H1 (cell line): Measurements from ENCODE around the gene CEACAM1. TPM values are rescaled to one million over a fixed set of nuclear protein-coding genes. Genes with fewer than 3 reads are reported as not detected.

ENCODE experiments used
- CTCF ChIA-PET: fragments of 300-600 bp; sonication (Branson Sonifier 250); formaldehyde crosslinking; loops from one replicate; lab custom pipeline; 2021; ENCODE audit not compliant: partially characterized antibody; lab: Charles Lee
- POLR2A ChIA-PET: fragments of 300-600 bp; sonication (Branson Sonifier 250); formaldehyde crosslinking; loops from one replicate; lab custom pipeline; 2021; ENCODE audit warnings: inconsistent platforms; ENCODE audit not compliant: partially characterized antibody; lab: Charles Lee
- DNase-seq, 2 experiments: peaks; one replicate each; pipeline versions ENCODE4 v3.0.0 to v3.0.0-alpha.2; 2010 to 2022; ENCODE audit warnings: low spot score in 2 of 2, low read depth in 1 of 2, mixed read lengths in 1 of 2
- FAIRE-seq: peaks from 2 replicates; lab custom pipeline; 2011; peaks lifted over from hg19 to GRCh38; lab: Jason Lieb, UNC
- H2AFZ ChIP-seq: 2 replicates; pipeline ENCODE4 v1.8.1; 2012; ENCODE audit warnings: low read length, inconsistent platforms
- H2AK5ac ChIP-seq: 2 replicates; pipeline ENCODE4 v1.6.1; 2013; ENCODE audit warnings: low read depth, low read length
- H2BK120ac ChIP-seq: replicated peaks from 2 replicates; pipeline ENCODE3; 2013; ENCODE audit warnings: low read depth, low read length, inconsistent platforms
- H2BK12ac ChIP-seq: 2 replicates; pipeline ENCODE4 v1.6.1; 2013; ENCODE audit warnings: low read depth, low read length
- H2BK15ac ChIP-seq: 2 replicates; pipeline ENCODE4 v1.6.1; 2013; ENCODE audit warnings: low read length
- H2BK20ac ChIP-seq: 2 replicates; pipeline ENCODE4 v1.6.1; 2013; ENCODE audit warnings: low read length
- H2BK5ac ChIP-seq: 2 replicates; pipeline ENCODE4 v1.6.1; 2013; ENCODE audit warnings: low read depth, low read length
- H3K14ac ChIP-seq: 2 replicates; pipeline ENCODE4 v1.6.1; 2013; ENCODE audit warnings: inconsistent platforms; ENCODE audit not compliant: insufficient read length
- H3K18ac ChIP-seq: 2 replicates; pipeline ENCODE4 v1.6.1; 2013; ENCODE audit warnings: low read length; ENCODE audit errors: extremely low read depth
- H3K23ac ChIP-seq: 2 replicates; pipeline ENCODE4 v1.6.1; 2013; ENCODE audit warnings: inconsistent platforms; ENCODE audit not compliant: insufficient read length
- H3K23me2 ChIP-seq: 2 replicates; pipeline ENCODE4 v1.6.1; 2013; ENCODE audit warnings: low read depth, low read length
- H3K27ac ChIP-seq: 2 replicates; pipeline ENCODE4 v1.6.1; 2011; ENCODE audit warnings: low read depth, low read length, inconsistent platforms
- H3K27me3 ChIP-seq, 4 experiments: replicated peaks in 1 of 4; 1 replicate in 1 of 4; 2 replicates in 3 of 4; pipeline versions ENCODE4 v1.6.1 to v1.8.1; 2011 to 2013; ENCODE audit warnings: low read length in 3 of 4, mild to moderate bottlenecking in 3 of 4, inconsistent platforms in 2 of 4, mixed read lengths in 2 of 4, moderate library complexity in 1 of 4; ENCODE audit not compliant: control insufficient read depth in 3 of 4, insufficient read depth in 3 of 4; ENCODE audit errors: extremely low read depth in 1 of 4
- H3K36me3 ChIP-seq, 4 experiments: 2 replicates each; pipeline versions ENCODE4 v1.6.1 to v1.8.1; 2011 to 2013; ENCODE audit warnings: mild to moderate bottlenecking in 4 of 4, low read length in 3 of 4, moderate library complexity in 2 of 4, control low read depth in 1 of 4, inconsistent platforms in 1 of 4; ENCODE audit not compliant: insufficient read depth in 4 of 4, control insufficient read depth in 2 of 4
- H3K4ac ChIP-seq: replicated peaks from 2 replicates; pipeline ENCODE3; 2013; ENCODE audit warnings: low read length, low read depth, mixed read lengths, inconsistent platforms; ENCODE audit not compliant: insufficient read length
- H3K4me1 ChIP-seq, 4 experiments: replicated peaks in 1 of 4; 1 replicate in 1 of 4; 2 replicates in 3 of 4; pipeline versions ENCODE4 v1.6.1 to v1.8.1; 2011 to 2013; ENCODE audit warnings: low read length in 3 of 4, inconsistent platforms in 2 of 4, mixed read lengths in 1 of 4; ENCODE audit not compliant: insufficient read depth in 4 of 4, control insufficient read depth in 3 of 4
- H3K4me2 ChIP-seq, 2 experiments: 2 replicates each; pipeline versions ENCODE4 v1.6.1 to v1.8.1; 2011 to 2013; ENCODE audit warnings: low read depth in 2 of 2, low read length in 2 of 2, control low read depth in 1 of 2, inconsistent platforms in 1 of 2, mild to moderate bottlenecking in 1 of 2; ENCODE audit not compliant: insufficient read depth in 1 of 2
- H3K4me3 ChIP-seq, 4 experiments: fragments of 200-600, 300-600 bp in 1 of 4; sonication (generic), shearing (Covaris generic), sonication (Bioruptor Twin) in 1 of 4; 2 replicates each; pipeline versions ENCODE4 v1.5.1 to v1.8.1; 2011 to 2016; ENCODE audit warnings: low read length in 4 of 4, low read depth in 3 of 4, control low read depth in 2 of 4, inconsistent platforms in 2 of 4, mild to moderate bottlenecking in 2 of 4, mixed read lengths in 1 of 4, moderate library complexity in 1 of 4; ENCODE audit not compliant: insufficient read depth in 2 of 4; ENCODE audit errors: extremely low read depth in 1 of 4
- H3K56ac ChIP-seq: replicated peaks from 2 replicates; pipeline ENCODE3; 2013; ENCODE audit warnings: low read depth, mild to moderate bottlenecking, mixed read lengths, low read length, inconsistent platforms; ENCODE audit not compliant: insufficient read length
- H3K79me1 ChIP-seq: 2 replicates; pipeline ENCODE4 v1.6.1; 2013; ENCODE audit warnings: low read depth, low read length, control low read depth
- H3K79me2 ChIP-seq, 2 experiments: 2 replicates each; pipeline versions ENCODE4 v1.6.1 to v1.8.1; 2012 to 2013; ENCODE audit warnings: low read length in 2 of 2, mild to moderate bottlenecking in 2 of 2, inconsistent platforms in 1 of 2; ENCODE audit not compliant: insufficient read depth in 2 of 2, control insufficient read depth in 1 of 2
- H3K9ac ChIP-seq, 4 experiments: replicated peaks in 1 of 4; 1 replicate in 1 of 4; 2 replicates in 3 of 4; pipeline versions ENCODE4 v1.6.1 to v1.8.1; 2011 to 2013; ENCODE audit warnings: low read depth in 3 of 4, low read length in 3 of 4, control low read depth in 2 of 4, mild to moderate bottlenecking in 2 of 4, moderate library complexity in 2 of 4, inconsistent platforms in 1 of 4; ENCODE audit errors: extremely low read depth in 1 of 4
- H3K9me3 ChIP-seq, 2 experiments: 2 replicates each; pipeline versions ENCODE4 v1.6.1 to v1.8.1; 2012 to 2013; ENCODE audit warnings: mild to moderate bottlenecking in 2 of 2, moderate library complexity in 2 of 2, control low read depth in 1 of 2, inconsistent platforms in 1 of 2, low read depth in 1 of 2, low read length in 1 of 2, mixed read lengths in 1 of 2; ENCODE audit not compliant: insufficient read depth in 2 of 2
- H4K20me1 ChIP-seq, 2 experiments: replicated peaks in 1 of 2; 2 replicates each; pipeline versions ENCODE3 to v1.8.1; 2011 to 2013; ENCODE audit warnings: inconsistent platforms in 2 of 2, low read length in 2 of 2, mild to moderate bottlenecking in 1 of 2; ENCODE audit not compliant: insufficient read depth in 2 of 2, control insufficient read depth in 1 of 2
- H4K5ac ChIP-seq: 2 replicates; pipeline ENCODE4 v1.6.1; 2013; ENCODE audit warnings: low read length, low read depth, mixed read lengths, inconsistent platforms; ENCODE audit not compliant: insufficient read length
- H4K8ac ChIP-seq: 2 replicates; pipeline ENCODE4 v1.8.0; 2013; ENCODE audit warnings: mild to moderate bottlenecking, moderate library complexity, low read length, inconsistent platforms; ENCODE audit not compliant: insufficient read depth; ENCODE audit errors: extremely low read depth
- H4K91ac ChIP-seq: replicated peaks from 2 replicates; pipeline ENCODE3; 2013; ENCODE audit warnings: low read length, mixed read lengths, inconsistent platforms; ENCODE audit not compliant: insufficient read length
- CREB1 ChIP-seq: IDR thresholded peaks from 2 replicates; pipeline ENCODE4 v1.6.1; 2012; ENCODE audit warnings: inconsistent platforms
- KDM1A ChIP-seq: fragments of 200-600, 300-600 bp; sonication (generic); IDR thresholded peaks from 2 replicates; pipeline ENCODE4 v1.7.1; 2016; ENCODE audit warnings: mild to moderate bottlenecking, low read length, borderline replicate concordance
- WGBS, 2 experiments: shearing (Covaris generic) in 1 of 2; methylation state at CpG; one replicate each; pipeline versions ENCODE4 v1.1.6 to v1.1.7; 2013 to 2015; ENCODE audit warnings: low lambda C conversion rate in 2 of 2, mixed read lengths in 2 of 2, inconsistent platforms in 1 of 2, low coverage in 1 of 2, missing lambda C conversion rate in 1 of 2; ENCODE audit not compliant: insufficient replicate concordance in 2 of 2, insufficient coverage in 1 of 2, insufficient read length in 1 of 2; ENCODE audit errors: extremely low coverage in 1 of 2, missing lambda C conversion rate in 1 of 2; 5-methylcytosine and 5-hydroxymethylcytosine counted together
- polyA plus RNA-seq, 7 experiments: library from polyadenylated mRNA; depleted of rRNA in 3 of 7; stranded (reverse) in 5 of 7; unstranded in 2 of 7; fragments of >200 nt in 5 of 7; fragments of 200-250 nt in 2 of 7; gene quantifications; 1 replicate in 5 of 7; 2 replicates in 1 of 7; 4 replicates in 1 of 7; pipeline versions ENCODE4 v1.2.1 to v1.2.3, GENCODE V29; 2011 to 2013; ENCODE audit warnings: missing spikeins in 2 of 7, mixed read lengths in 2 of 7
- total RNA-seq: library from RNA; stranded (reverse); fragmentation: NEBNext Ultra II Directional; extraction: Animal tissue kit (Norgen Biotek cat#: 25700); gene quantifications from 2 replicates; pipeline ENCODE4 v1.2.1, GENCODE V29; 2021

CEACAM1 gene
- total and polyA plus RNA-seq, 2 of the 8 experiments (the other 6 are each of a cell fraction or from before 2014, with no cell fraction given), result 1.8 to 3.6 TPM

GRCh38 chr19:42516771-42517170 is 11.5 kb downstream of the CEACAM1 start:
- H2AK5ac ChIP-seq, result no peak overlapping the region
- no peaks in the 10 kb centered on the region for H3K79me1 ChIP-seq
- H3K4me3 ChIP-seq, result no peak overlapping the region
- H3K4me1 ChIP-seq, result no peaks in the 10 kb centered on the region
- H2BK15ac ChIP-seq, result no peak overlapping the region
- no peak overlapping the region for H2BK12ac ChIP-seq
- no peak overlapping the region for H3K23ac ChIP-seq
- no peaks in the 10 kb centered on the region for H3K27me3 ChIP-seq
- H2AFZ ChIP-seq, result no peak overlapping the region
- no peak overlapping the region for H2BK5ac ChIP-seq
- DNase-seq, result no peak
- H3K79me2 ChIP-seq, result no peaks in the 10 kb centered on the region
- no peaks in the 10 kb centered on the region for H3K36me3 ChIP-seq
- H2BK20ac ChIP-seq, result no peak overlapping the region
- 86% methylated on average over 2 of the region's 2 CpGs; no CpG with 5 or more reads in 1 of the 2 experiments for WGBS, 2 experiments
- H4K91ac ChIP-seq, result no peak overlapping the region
- H4K5ac ChIP-seq, result no peak overlapping the region
- H3K23me2 ChIP-seq, result no peaks in the 10 kb centered on the region
- no peaks in the 10 kb centered on the region for H4K20me1 ChIP-seq
- H3K14ac ChIP-seq, result no peak overlapping the region
- H3K9ac ChIP-seq, result no peak overlapping the region
- FAIRE-seq, result no peak
- H3K9me3 ChIP-seq, result no peaks in the 10 kb centered on the region
- CTCF ChIA-PET, result interaction anchor here (0.6 to 3.4 kb wide), 4 partner anchors 12 to 55 kb away, joined by 3 to 33 read pairs (median 4); partner anchors contain the start of gene CEACAM1
- POLR2A ChIA-PET, result no interaction called here
- no peak overlapping the region for H3K56ac ChIP-seq
- peak; percentile 51; the same call in 1 of the 2 replicates for TF ChIP-seq KDM1A
- no peak for TF ChIP-seq CREB1
- TF ChIP-seq, all 59 proteins: peak for 1
- Histone ChIP-seq H3K27ac (no peak overlapping the region), H4K8ac (no peak overlapping the region), H3K4ac (no peak overlapping the region), H3K4me2 (no peak overlapping the region), H3K18ac (no peak overlapping the region), H2BK120ac (no peak overlapping the region)
